GM12878 (cell line): ENCODE results near the gene MGRN1. TPM values are rescaled to one million over a fixed set of nuclear protein-coding genes. Genes with fewer than 3 reads are reported as not detected.

Source experiments
- ATAC-seq: fragments of 200-7000 bp; cut with Tn5 transposase; 3 replicates; pipeline ENCODE4 v1.9.1; 2020; ENCODE audit warnings: mild to moderate bottlenecking, moderate library complexity
- BruUV-seq: library from RNA; stranded (reverse); fragments of 400-500 nt; replicated peaks from 2 replicates; lab custom pipeline; 2021; lab: Mats Ljungman, UMichigan
- CTCF ChIA-PET: fragments of 300-600 bp; sonication (Branson Sonifier 250); formaldehyde crosslinking; extraction: SDS; loops from one replicate; lab custom pipeline; 2021; ENCODE audit warnings: inconsistent platforms; lab: Yijun Ruan, JAX
- POLR2A ChIA-PET: fragments of 350-600 bp; formaldehyde crosslinking; extraction: SDS; loops from one replicate; lab custom pipeline; 2021; ENCODE audit warnings: inconsistent platforms; lab: Charles Lee
- RAD21 ChIA-PET: fragments of 300-600 bp; sonication (Branson Sonifier 250); formaldehyde crosslinking; loops from one replicate; lab custom pipeline; 2023; ENCODE audit warnings: antibody characterized with exemption; ENCODE audit not compliant: unreplicated experiment; lab: Charles Lee
- SMC1A ChIA-PET: fragments of 300-600 bp; sonication (Branson Sonifier 250); formaldehyde crosslinking; loops from one replicate; lab custom pipeline; 2023; ENCODE audit not compliant: unreplicated experiment, uncharacterized antibody; lab: Charles Lee
- DNase-seq: peaks from one replicate; pipeline ENCODE4 v3.0.0-alpha.2; 2011; ENCODE audit warnings: low read depth, low spot score
- FAIRE-seq: peaks from 3 replicates; lab custom pipeline; 2011; peaks lifted over from hg19 to GRCh38; lab: Jason Lieb, UNC
- H2AFZ ChIP-seq: 2 replicates; pipeline ENCODE4 v1.6.0; 2011; ENCODE audit warnings: low read depth, low read length, control low read depth; ENCODE audit not compliant: control insufficient read depth
- H3K27ac ChIP-seq: 2 replicates; pipeline ENCODE4 v1.5.1; 2011; ENCODE audit warnings: control low read depth; ENCODE audit not compliant: control insufficient read depth, insufficient read depth
- H3K27me3 ChIP-seq, 2 experiments: replicated peaks in 1 of 2; 2 replicates each; pipeline versions ENCODE4 v1.6.0 to v1.6.1; 2011; ENCODE audit warnings: low read length in 1 of 2; ENCODE audit not compliant: control insufficient read depth in 2 of 2, insufficient read depth in 2 of 2
- H3K36me3 ChIP-seq, 2 experiments: 2 replicates each; pipeline ENCODE4 v1.5.1; 2011; ENCODE audit warnings: low read length in 1 of 2; ENCODE audit not compliant: control insufficient read depth in 2 of 2, insufficient read depth in 2 of 2
- H3K4me1 ChIP-seq: 2 replicates; pipeline ENCODE4 v1.6.1; 2011; ENCODE audit warnings: mild to moderate bottlenecking, low read length, moderate library complexity, mixed read lengths; ENCODE audit not compliant: control insufficient read depth, insufficient read depth
- H3K4me2 ChIP-seq: 2 replicates; pipeline ENCODE4 v1.6.0; 2011; ENCODE audit warnings: control low read depth; ENCODE audit not compliant: control insufficient read depth, insufficient read depth
- H3K4me3 ChIP-seq: fragments of 200-600 bp; sonication (generic); 2 replicates; pipeline ENCODE4 v1.5.1; 2016
- H3K79me2 ChIP-seq: 2 replicates; pipeline ENCODE4 v1.6.0; 2011; ENCODE audit warnings: low read length; ENCODE audit not compliant: control insufficient read depth, insufficient read depth
- H3K9ac ChIP-seq: 2 replicates; pipeline ENCODE4 v1.8.0; 2011; ENCODE audit warnings: low read length, control low read depth, mixed read lengths; ENCODE audit not compliant: control insufficient read depth, insufficient read depth
- H3K9me3 ChIP-seq: replicated peaks from 3 replicates; pipeline ENCODE4 v1.5.1; 2011; ENCODE audit warnings: mild to moderate bottlenecking, low read length; ENCODE audit not compliant: control insufficient read depth, insufficient read depth
- H4K20me1 ChIP-seq: 2 replicates; pipeline ENCODE4 v1.6.0; 2011; ENCODE audit not compliant: control insufficient read depth, insufficient read depth
- MEF2B ChIP-seq: fragments of 450-650 bp; IDR thresholded peaks from 2 replicates; pipeline ENCODE4 v1.6.1; 2018; ENCODE audit warnings: mild to moderate bottlenecking, moderate library complexity; ENCODE audit not compliant: partially characterized antibody, poor library complexity, severe bottlenecking
- RELA ChIP-seq: fragments of 450-650 bp; IDR thresholded peaks from 2 replicates; pipeline ENCODE4 v1.8.0; 2014; ENCODE audit warnings: borderline replicate concordance; ENCODE audit not compliant: partially characterized antibody
- SMAD1 ChIP-seq: fragments of 450-650 bp; IDR thresholded peaks from 2 replicates; pipeline ENCODE4 v1.6.1; 2018; ENCODE audit warnings: mild to moderate bottlenecking, low read depth; ENCODE audit not compliant: partially characterized antibody
- SMARCA5 ChIP-seq: fragments of 450-650 bp; IDR thresholded peaks from 2 replicates; pipeline ENCODE4 v1.6.1; 2017; ENCODE audit warnings: mild to moderate bottlenecking
- SREBF2 ChIP-seq: IDR thresholded peaks from 2 replicates; pipeline ENCODE4 v1.6.1; 2012; ENCODE audit warnings: mild to moderate bottlenecking, low read length
- TAF1 ChIP-seq: IDR thresholded peaks from 2 replicates; pipeline ENCODE4 v1.6.1; 2011; ENCODE audit warnings: mild to moderate bottlenecking, low read depth, low read length, borderline replicate concordance
- TCF7 ChIP-seq: IDR thresholded peaks from 2 replicates; pipeline ENCODE4 v1.6.1; 2014; ENCODE audit warnings: antibody characterized with exemption, borderline replicate concordance
- YY1 ChIP-seq: IDR thresholded peaks from 2 replicates; pipeline ENCODE4 v1.6.1; 2011; ENCODE audit warnings: low read depth, mild to moderate bottlenecking, low read length
- ZBTB33 ChIP-seq: fragments of 450-650 bp; IDR thresholded peaks from 2 replicates; pipeline ENCODE4 v1.6.1; 2017; ENCODE audit warnings: mild to moderate bottlenecking
- ZNF274 ChIP-seq: IDR thresholded peaks from one replicate; pipeline ENCODE4 v1.8.0; 2011; ENCODE audit not compliant: insufficient read length, insufficient read depth
- WGBS: methylation state at CpG from one replicate; pipeline ENCODE4 v1.1.6; 2016; ENCODE audit warnings: low lambda C conversion rate; ENCODE audit not compliant: insufficient replicate concordance, insufficient coverage; ENCODE audit errors: missing lambda C conversion rate; 5-methylcytosine and 5-hydroxymethylcytosine counted together
- in situ Hi-C: fragments of 300-500 bp; cut with MboI; formaldehyde crosslinking; loops from 9 replicates; pipeline ENCODE4 v1.14.3; 2018; ENCODE audit warnings: mixed read lengths
- intact Hi-C: fragments of 100-400 bp; cut with micrococcal nuclease; formaldehyde crosslinking; loops from one replicate; pipeline ENCODE4 v1.14.2; 2022; ENCODE audit not compliant: unreplicated experiment
- polyA plus RNA-seq, 11 experiments: library from polyadenylated mRNA; depleted of rRNA in 4 of 11; unstranded in 6 of 11; stranded (reverse) in 5 of 11; fragments of >200 nt; fragmentation: Nextera tagmentation in 4 of 11; fragmentation: Illumina TruSeq in 1 of 11; extraction: Ambion mirVana in 4 of 11; extraction: Trizol in 1 of 11; gene quantifications; 1 replicate in 1 of 11; 2 replicates in 10 of 11; pipeline versions ENCODE4 v1.2.1 to v1.2.3, GENCODE V29; 2011 to 2016; ENCODE audit warnings: inconsistent platforms in 2 of 11, missing spikeins in 2 of 11, low read depth in 1 of 11
- total RNA-seq, 4 experiments: library from RNA; depleted of rRNA in 3 of 4; stranded (reverse); fragments of >200 nt in 3 of 4; fragmentation: Illumina TruSeq in 1 of 4; extraction: Trizol in 1 of 4; gene quantifications; 2 replicates each; pipeline versions ENCODE4 v1.2.1 to v1.2.3, GENCODE V29; 2013 to 2021

The MGRN1 gene
- total and polyA plus RNA-seq, 10 of the 15 experiments (the other 5 are each of a cell fraction or from before 2014, with no cell fraction given) = 0.35 to 86.7 (median 14.6) TPM

- BruUV-seq = no TSS peak
- Histone ChIP-seq H3K4me1 (no peaks in the 10 kb centered on the region), H3K27me3 (no peaks in the 10 kb centered on the region)
- TF ChIP-seq TCF7 (no peak), SMAD1 (no peak), MEF2B (no peak), ZBTB33 (no peak), ZNF274 (no peak), SREBF2 (no peak), TAF1 (no peak), SMARCA5 (no peak), RELA (no peak), YY1 (no peak)
- TF ChIP-seq, all 136 proteins: peak for 0
- Histone ChIP-seq H2AFZ (no peak overlapping the region), H3K36me3 (peaks cover 0 to 29% of the 10 kb centered on the region in 2 experiments), H3K79me2 (no peaks in the 10 kb centered on the region), H3K4me3 (no peak overlapping the region), H4K20me1 (no peaks in the 10 kb centered on the region; the same call in 1 of the 2 replicates), H3K27ac (no peak overlapping the region), H3K9me3 (no peaks in the 10 kb centered on the region), H3K9ac (no peak overlapping the region), H3K4me2 (no peak overlapping the region)
- DNase-seq (no peak), ATAC-seq (no peak), FAIRE-seq (no peak)
- intact Hi-C loops = no loop called here
- ChIA-PET CTCF (no interaction called here), POLR2A (no interaction called here), SMC1A (no interaction called here), RAD21 (no interaction called here)
- in situ Hi-C loops = no loop called here
- WGBS = 98% methylated on average over 13 of the region's 13 CpGs
Observed at GRCh38 chr16:4684763-4685162, 60.1 kb downstream of the MGRN1 start.
